Measurements from ENCODE around the gene TRIM62.
"Not testable (repeated sequence)": the region's sequence is repeated elsewhere in the genome, so short reads cannot be mapped to it uniquely, and the experiment has no call there.

TRIM62 gene

DNA sequence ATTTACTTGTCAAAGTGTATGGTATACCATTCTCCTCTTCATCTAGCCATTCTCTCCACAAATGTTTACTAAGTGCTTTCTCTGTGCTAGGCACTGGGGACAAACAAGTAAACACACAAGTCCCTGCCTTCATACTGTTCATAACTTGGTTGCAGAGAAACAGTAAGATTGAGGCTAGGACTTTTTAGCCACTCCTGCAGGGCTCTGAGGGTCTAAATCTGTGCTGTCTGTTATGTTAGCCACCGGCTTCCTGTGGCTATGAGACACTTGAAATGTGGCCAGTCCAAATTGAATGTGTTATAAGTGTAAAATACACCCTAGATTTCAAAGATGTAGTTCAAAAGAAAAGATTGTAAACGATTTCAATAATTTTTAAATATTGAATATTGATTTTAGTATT lies 50.7 kb downstream of the TRIM62 start:
- DNase-seq = no peak

DNA sequence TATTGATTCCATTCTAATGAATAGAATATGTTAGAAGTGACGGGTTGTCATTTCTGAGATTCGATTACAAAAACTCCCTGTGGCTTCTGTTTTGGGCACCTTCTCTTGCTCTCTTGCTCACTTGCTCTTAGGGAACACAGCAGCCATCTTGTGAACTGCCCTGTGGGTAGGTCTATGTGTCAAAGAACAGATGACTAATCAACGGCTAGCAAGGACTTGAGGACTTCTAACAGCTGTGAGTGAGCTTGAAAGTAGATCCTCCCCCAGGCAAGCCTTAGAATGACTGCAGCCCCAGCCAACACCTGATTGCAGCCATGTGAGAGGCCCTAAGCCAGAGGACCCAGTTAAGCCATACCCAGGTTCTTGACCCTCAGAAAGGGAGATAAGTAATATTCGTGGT lies 51.5 kb downstream of the TRIM62 start:
- no peak for DNase-seq

DNA sequence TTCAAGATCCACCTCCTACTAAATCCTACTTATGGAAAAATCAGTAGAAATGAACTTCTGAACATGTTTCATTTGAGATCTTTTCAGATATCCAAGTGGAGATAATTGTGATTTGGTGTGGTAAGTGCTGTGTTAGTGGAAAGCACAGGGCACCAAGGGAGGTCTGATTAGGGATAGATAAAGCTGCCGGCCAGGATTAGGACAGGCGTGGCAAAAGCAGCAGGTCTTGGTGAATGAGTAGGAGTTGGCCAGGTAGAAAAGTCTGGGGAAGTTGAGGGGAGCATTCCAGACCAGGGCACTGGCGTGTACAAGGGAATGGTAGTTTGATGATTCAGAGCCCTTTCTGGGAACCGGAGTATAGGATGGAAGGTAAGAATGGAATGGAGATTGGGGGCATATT lies 53.1 kb downstream of the TRIM62 start:
- DNase-seq = no peak

DNA sequence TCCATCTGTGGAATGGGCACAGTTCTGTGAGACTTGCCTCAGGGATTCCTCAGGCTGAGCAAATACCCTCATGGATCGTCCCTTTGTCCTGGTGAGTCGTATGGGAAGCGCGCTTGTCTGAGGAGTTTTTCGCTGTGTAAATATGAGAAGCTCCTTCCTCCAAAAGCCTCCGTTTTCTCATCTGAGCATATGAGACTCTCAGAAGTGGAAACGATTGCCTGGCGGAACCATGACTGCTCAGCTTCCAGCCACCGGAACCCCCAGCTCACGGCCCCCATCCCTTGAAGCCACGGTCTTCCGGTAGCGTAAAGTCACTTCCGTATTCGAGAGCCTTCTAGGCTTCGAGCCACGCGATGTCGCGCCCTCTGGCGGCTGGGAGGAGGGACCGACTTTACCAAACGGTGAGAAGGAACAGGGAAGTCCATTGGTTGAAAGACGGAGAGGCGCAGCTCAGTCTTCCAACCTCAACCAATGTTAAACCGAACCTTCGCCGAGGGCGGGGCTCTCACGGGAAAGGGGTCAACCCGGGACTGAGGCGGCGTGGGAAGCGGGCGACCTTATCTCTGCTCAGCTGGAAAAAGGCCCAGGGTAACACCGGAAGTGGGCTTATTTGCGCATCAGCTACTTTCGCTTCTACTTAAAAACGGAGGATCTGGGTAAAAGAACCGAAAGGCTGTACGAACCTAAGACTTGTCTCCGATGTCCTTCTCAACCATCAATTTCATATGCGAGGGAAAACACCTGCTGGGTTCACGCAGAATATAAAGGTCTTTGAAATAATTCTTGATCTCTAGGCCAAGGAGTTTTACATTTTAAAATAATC lies 54.6 kb downstream of the TRIM62 start:
- peak; percentile 99 for DNase-seq

DNA sequence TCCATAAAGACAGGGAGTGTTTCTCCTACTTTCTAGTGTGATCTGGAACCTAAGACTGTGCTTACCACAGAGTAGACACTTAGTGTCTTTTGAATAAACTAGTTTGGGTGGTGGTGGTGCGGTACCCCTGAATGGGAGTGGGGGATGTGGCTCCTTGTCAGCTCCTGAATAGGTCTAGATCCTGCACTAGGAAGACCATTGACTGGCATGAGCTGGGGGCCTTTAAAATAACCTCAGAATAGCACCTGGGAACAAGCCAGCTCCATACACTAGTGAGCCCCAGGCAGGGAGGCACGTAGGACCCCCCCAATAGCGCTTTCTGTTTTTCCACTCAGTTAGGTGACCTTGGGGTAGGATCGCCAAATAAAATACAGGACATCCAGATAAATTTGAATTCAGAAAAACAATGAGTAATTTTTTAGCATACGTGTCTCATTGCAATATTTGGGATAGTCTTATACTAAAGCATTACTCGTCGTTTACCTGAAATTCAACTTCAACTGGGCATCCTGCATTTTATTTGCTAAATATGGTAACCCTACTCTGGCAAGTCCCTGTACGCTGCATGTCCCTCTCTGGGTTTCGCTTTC lies 55.3 kb downstream of the TRIM62 start:
- no peak for DNase-seq

DNA sequence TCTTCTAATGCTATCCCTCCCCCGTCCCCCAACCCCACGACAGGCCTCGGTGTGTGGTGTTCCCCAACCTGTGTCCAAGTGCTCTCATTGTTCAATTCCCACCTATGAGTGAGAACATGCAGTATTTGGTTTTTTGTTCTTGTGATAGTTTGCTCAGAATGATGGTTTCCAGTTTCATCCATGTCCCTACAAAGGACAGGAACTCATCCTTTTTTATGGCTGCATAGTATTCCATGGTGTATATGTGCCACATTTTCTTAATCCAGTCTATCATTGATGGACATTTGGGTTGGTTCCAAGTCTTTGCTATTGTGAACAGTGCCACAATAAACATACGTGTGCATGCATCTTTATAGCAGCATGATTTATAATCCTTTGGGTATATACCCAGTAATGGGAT lies 57.2 kb downstream of the TRIM62 start:
- not testable (repeated sequence) for DNase-seq

DNA sequence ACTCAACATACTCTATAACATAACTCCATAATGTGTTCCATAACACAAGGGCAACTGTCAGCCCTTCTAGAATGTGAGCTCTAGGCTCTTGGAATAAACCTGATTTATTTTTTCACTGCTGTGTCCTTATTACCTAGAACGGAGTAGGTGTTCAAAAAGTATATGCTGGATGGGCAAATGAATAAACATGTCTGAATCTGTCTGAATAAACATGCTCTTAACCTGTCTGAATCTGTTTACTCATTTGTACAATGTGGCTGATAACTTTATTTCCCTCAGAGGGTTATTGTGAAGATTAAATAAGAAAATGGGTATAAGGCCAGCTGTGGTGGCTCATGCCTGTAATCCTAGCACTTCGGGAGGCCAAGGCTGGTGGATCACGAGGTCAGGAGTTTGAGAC lies 58.6 kb downstream of the TRIM62 start:
- DNase-seq = no peak

DNA sequence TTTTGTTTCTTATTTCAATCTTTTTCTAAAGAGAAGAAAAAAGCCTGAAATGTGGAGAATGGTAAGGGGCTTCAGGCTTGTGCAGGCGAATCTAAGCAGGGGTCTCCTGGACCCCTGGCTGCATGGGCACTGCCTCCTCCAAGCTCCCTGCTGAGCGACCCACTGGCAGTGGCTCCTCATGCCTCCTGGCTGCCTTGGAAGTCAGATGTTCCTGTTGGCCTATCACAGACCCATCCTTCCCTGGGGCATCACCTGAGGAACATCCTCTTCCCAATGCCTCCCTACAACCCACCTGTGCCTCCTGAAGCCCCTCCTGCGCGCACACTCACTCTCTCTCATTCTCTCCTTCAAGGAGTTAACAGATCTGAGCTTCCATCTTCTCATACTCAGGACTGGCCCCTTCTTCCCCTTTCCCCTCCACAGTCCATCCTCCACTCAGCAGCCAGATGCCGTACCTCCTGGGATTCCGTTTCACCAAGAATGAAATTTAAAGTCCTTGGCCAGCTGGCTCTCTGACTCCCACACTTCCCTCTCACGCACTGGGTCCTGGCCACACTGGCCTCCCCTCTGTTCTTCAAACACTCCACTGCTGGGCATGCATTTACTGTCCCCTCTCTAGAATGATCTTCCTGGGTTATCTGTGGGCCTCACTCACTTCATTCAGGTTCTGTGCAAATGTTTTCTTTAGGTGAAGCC lies 59.2 kb downstream of the TRIM62 start:
- DNase-seq = no peak

DNA sequence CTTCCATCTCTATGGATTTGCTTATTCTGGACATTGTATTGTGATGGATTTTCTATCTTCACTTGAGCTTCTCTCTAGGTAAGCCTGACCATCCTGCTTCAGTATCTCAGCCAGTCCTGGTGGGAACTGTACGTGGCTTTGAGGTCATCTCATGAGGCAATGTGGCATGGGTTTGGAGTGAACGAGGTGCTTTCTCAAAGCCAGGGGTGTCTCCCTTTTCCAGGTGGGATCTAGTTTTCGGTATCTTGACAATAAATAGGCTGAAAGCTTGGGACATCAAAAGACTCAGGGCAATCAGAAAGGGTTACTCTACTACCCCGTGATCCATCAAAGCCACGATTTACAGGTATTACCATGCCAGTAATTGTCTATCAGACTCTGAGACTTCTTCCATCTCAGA lies 60.1 kb downstream of the TRIM62 start:
- DNase-seq = no peak

DNA sequence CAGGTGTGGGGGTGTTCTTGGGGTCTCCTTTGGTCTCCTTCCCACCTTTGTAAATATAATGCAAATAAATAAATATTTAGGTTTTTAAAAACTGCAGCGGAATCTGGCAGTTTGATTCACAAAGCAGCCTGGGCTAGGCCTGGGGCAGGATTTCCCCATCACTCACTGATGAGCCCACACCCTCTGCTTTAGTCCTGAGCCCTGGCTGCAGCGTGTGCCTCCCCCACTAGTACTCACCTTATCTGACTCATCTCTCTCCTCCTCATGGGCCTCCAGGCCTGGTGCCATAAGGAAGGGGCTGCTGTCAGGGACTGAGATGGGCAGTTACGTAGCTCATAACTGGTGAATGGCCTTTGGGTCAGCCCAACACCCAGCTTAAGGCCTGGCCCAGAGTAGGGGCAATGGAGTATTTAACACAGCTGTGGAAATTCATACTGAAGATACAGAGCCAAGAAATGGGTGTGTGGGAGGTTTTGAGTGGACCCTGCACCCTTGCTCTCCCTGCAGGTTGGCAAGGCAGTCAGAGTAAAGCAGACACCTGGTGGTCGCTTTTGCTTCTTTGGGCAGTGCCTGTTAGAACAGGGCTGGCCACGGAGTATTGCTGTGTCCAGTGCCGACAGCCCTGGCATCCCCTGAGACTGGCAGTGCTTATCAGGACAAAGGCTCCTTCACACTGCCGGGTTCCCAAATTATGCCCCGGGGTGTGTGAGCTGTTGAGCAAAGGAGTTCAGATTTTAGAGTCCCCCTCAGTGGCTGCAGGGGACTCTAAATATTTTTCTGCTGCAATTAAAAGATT lies 61.2 kb downstream of the TRIM62 start:
- no peak for DNase-seq

DNA sequence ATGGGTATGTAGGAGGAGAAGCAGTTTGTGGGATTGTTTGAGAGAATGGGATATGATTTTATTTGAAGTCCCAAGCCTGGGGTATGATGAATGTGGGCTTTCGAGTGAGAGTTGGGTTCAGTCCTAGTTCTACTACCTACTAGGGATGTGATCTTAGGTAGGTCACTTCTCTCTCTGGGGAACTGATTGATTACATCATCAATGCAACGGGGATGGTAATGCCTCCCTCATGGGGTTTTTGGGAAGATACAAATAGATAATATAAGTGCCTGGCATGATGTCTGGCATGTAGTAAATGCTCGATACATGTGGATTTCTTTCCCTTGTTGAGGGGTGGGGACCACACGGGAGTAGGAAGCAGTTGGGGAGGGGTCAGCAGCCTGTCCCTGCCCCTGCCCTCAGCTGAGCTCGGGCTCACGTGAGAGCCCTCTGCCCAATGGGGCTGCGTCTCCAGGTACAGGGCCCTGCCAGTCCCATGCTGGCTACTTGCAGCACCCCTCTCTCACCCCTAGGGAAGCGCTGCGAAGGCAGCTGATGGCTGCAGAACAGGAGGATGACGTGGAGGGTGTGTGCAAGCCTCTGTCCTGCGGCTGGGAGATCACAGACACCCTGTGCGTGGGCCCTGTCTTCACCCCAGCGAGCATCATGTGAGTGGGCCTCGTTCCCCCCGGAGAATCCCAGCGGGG lies 62.2 kb downstream of the TRIM62 start:
- no peak for DNase-seq

DNA sequence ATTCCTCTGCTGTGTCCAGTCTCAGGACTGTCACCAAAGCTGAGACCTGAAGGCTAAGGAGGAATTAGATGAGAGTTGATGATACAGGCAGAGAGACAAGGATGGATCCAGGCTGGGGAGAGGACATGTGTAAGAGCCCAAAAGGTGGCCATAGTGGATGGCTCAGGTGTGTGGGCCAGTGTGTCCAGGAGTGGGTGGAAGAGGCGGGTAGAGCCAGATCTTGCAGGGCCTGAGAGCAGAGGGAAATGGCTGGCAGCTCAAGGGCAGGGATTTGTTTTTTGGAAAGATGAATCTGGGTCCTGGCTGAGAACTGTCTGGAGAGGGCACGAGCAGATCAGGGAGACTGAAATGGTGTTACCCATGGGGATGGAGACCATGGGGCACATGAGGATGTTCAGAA lies 62.8 kb downstream of the TRIM62 start:
- no peak for DNase-seq

DNA sequence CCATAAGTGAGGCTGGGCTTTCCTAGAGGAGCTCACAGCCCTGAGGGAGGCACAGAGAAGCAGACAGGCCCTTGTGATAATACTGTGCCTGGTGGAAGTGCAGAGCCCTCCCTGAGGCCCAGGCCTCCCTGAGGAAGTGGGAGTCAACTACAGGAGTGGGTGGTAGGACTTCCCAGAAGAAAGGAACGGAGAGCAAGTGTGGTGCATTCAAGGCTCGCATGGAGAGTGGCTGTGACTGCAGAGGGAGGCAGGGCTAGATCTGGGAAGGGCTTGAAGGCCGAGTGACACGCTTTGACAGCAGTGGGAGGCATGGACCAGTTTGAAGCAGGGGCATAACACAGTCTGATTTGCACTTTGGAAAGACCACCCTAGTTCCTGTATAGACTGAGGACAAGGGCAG lies 63.6 kb downstream of the TRIM62 start:
- DNase-seq = no peak

DNA sequence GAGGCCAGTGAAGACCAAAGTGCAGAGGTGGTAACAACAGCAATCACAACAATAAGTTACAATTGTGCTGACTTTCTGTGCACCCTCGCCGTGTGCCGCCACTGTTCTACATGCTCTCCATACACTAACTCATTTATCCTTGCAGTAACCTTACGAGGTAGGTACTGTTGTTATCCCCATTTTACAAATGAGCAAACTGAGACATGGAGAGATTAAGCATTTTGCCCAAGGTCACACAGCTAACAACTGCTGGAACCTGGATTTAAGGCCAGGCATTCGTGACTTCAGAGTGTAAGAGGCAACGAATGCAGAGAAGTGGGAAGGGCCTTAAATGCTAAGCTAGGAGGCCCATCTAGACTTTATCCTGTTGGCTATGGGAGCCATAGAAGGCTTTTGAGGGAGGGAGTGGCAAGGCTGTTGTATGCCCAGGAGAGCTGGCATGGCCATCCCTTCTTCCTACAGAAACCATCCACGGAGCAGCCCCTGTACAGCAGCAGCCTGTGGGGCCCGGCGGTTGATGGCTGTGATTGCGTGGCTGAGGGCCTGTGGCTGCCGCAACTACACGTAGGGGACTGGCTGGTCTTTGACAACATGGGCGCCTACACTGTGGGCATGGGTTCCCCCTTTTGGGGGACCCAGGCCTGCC lies 64.3 kb downstream of the TRIM62 start:
- no peak for DNase-seq

DNA sequence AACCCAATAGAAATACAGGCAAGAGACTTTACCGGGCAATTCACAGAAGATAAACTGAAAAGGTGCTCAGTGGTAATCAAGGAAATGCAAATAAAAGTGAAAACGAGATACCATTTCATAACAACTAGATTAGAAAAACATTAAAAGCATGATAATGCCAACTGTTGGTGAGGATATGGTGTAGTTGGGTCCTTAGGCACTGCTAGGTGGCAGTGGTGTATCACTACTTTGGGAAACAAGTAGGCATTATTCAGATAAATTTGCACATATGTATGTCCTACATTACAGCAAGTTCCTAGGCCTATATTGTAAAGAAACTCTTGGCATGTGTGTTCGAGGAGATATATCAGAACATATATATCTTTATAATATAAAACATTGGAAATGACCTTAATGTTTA lies 69.9 kb downstream of the TRIM62 start:
- no peak for DNase-seq

DNA sequence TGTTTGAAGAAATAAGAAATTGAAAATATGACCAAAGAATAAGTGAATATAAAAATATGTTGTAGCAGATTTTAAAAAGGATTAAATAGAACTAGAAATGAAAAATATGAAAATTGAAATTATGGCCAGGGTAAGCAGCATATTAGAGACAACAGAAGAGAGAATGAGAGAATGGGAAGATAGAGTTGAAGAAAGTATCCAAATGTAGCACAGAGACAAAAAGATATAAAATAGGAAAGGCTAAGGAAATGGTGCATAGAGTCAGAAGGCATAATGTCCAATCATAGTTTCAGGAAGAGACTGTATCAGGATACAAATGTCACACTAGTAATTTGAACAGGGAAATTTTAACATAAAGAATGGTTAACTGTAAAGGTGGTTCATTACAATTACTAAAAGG lies 71.4 kb downstream of the TRIM62 start:
- no peak for DNase-seq

DNA sequence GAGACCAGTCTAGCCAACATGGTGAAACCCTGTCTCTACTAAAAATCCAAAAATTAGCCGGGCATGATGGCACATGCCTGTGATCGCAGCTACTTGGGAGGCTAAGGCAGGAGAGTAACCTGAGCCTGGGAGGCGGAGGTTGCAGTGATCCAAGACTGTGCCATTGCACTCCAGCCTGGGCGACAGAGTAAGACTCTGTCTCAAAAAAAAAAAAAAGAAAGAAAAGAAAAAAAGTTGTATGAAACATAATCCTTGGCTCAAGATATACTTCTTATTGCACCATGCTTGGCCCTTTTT lies 81.8 kb downstream of the TRIM62 start:
- not testable (repeated sequence) for DNase-seq

DNA sequence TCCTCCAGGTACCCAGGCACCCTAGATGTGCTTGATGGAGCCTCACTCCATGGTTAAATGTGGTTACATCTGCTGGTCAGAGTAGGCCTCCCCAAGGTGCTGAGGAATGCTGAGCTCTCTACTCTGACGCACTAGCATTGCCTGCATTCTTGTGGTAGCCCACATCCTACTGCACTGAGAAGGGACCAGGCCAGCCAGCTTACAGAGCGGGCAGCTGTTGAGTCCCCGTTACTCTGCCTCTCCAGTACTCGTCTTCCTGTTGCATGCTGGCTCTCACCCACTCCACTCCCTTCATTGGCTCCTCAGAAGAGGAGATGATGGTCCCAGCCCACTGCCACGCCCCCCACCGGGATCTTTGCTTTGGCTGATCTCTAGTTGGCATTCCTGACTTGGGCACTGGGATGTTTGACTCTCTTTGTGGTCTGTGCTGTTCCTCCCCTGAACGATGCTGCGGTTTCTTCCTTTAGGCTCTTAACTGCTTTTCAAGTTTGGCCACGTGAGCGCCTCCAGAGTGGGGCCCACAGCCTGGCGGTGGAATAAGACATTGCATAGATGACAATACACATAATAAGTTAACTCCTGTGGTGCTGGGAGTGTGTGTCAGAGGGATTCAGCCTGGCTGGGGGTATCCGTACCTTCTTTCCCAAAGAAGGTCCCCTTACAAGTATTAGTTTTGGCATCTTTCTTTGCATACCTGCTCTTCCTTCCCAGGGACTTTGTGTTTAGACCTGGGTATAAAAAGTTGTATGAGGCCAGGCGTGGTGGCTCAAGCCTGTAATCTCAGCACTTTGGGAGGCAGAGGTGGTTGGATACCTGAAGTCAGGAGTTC lies 82.3 kb downstream of the TRIM62 start:
- peak; percentile 53 for DNase-seq

DNA sequence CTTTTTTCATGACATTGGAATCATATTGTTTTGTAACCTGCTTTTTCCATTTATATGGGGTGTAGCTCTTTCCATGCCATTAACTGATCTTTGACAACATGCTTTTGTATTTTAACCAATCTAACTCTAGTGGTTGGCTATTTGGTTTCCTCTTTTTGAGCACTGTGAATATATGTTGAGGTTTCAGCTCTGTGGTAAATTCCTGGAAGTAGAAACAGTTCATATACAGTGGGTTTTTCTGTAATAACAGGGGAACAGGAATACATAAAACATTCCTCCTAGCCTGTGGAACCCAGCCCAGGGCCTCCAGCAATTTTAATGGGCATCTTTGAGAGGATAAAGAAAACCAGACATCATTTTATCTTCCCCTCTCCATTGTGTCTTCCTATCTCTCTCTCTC lies 83.5 kb downstream of the TRIM62 start:
- no peak for DNase-seq

DNA sequence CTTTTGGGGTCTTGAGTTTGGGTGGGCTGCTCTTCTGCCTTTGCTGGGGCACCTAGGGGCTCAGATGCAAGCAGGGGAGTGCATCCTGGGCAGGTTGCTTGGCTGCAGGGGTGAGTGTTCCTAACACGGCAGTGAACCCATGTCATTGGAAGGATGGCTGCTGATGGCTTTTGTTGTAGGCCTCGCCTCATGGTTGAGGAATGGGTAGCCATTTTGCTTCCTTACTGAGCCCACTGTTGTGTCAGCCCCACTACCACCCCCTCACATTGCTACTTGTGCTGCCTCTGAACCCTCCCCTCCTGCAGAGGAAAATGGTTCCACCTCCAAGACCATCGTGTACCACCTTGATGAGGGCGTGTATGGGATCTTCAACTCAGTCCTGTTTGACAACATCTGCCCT lies 84.1 kb downstream of the TRIM62 start:
- no peak for DNase-seq

DNA sequence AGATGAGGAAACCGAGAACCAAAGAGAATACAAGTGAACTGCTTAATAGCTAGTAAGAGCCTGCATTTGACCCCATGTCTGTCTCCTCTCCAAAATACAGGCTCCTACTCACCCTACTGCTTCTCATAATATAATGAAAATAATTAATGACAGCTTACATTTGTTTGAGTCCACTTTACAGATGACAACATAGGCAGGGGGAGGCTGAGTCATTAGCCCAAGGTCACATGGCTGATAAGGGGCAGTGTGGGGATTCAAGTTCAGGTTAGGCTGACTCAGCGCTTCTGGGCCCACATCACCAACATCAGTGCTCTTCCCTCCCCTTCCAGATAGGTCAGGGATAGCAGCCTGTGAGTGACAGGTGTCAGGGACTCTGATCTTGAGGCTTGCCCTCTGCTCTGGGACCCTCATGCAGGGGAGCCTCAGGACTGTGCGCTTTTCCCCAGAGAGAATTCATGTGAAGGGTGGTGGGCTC lies 84.7 kb downstream of the TRIM62 start:
- no peak for DNase-seq

All from effector CD4-positive, alpha-beta T cell (primary cell).